VCaP (cell line): ENCODE data around the gene RNGTT.

Source experiments
- H3K27ac ChIP-seq: fragments of 450-650 bp; 2 replicates; pipeline ENCODE4 v1.5.1; 2017
- CTCF ChIP-seq: fragments of 450-650 bp; conservative IDR thresholded peaks from 2 replicates; pipeline ENCODE4 v1.5.1; 2017; ENCODE audit warnings: mild to moderate bottlenecking, moderate library complexity

Gene RNGTT

GRCh38 chr6:88562353-88563276 is 400.8 kb downstream of the RNGTT start:
- no peak for TF ChIP-seq CTCF
- H3K27ac ChIP-seq, result peak overlapping the region; percentile 67

GRCh38 chr6:88561954-88562315 is 401.5 kb downstream of the RNGTT start:
- H3K27ac ChIP-seq, result peak overlapping the region; percentile 67
- no peak for TF ChIP-seq CTCF

- peak overlapping the region; percentile 67 for H3K27ac ChIP-seq
Measured at GRCh38 chr6:88561034-88561953, 402.1 kb downstream of the RNGTT start.

More at GRCh38 chr6:88561034-88561953, 402.1 kb downstream of the RNGTT start:
- no peak for TF ChIP-seq CTCF
